ENCODE data around the gene NXT2. TPM values are rescaled to one million over a fixed set of nuclear protein-coding genes. Genes with fewer than 3 reads are reported as not detected.
A peak's percentile ranks its signal among the peaks of the same experiment; 100 is the strongest.

Gene NXT2
- 17.2 TPM for polyA plus RNA-seq (2012; ENCODE audit: missing spikeins)

DNA sequence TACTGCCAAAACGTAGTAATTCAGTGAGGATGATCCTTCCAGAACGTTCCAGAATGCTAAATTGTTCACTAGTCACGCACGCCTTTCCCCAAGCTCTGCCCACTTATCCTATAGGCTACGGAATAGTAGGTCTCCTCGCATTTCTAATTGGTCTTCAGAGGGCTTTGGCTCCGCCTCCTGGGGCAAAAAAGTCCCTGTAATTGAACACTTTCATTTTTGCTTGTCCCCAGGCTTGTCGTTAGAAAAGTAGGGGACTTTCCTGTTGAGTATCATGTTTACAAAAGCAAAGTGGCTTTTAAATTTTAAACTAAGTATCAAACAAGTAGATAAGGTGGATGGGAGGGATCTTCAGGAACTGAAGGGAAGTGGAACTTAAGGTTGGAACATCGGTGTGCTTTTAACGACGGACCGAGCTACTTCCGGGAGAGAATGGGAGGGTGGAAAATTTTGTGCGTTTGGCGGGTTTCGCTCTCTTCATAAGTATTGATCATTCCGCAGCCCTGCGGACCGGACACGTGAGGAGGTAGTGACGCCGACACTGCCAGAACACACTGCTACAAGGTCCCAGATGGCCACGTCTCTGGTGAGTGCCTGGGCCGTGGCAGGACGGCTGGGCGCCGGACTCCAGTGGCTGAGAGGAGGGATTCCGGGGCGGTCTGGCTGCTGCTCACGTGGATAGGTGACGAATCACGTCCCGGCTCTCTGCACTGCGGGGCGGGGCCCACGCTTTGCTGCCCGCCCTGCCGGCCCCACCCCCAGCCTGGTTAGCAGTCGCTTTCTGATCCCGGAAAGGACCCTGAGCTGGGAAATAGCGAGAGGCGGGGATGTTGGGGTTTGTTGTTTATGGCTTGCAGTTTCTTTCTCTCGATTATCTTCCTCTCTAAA is at the start of gene NXT2:
Gene NXT2 (plus strand): TSS at position 406 of the 885 bp plus-strand sequence. CDS start 163 bp downstream, at position 569.
- FAIRE-seq (peak; percentile 94), DNase-seq (ENCODE audit: insufficient read length) (peak; percentile 57)
- TF ChIP-seq POLR2AphosphoS5 (IDR thresholded peaks at IDR 0.05; ENCODE audit: low read depth, low read length) (peak; percentile 85), TAF1 (IDR thresholded peaks at IDR 0.05; ENCODE audit: borderline replicate concordance, low read depth, low read length) (0 out of 2 replicates have a peak, but pooled peaks have one; percentile 13), POLR2A (IDR thresholded peaks at IDR 0.05; ENCODE audit: low read depth, low read length) (peak; percentile 88)

- TF ChIP-seq TAF1 (IDR thresholded peaks at IDR 0.05; ENCODE audit: borderline replicate concordance, low read depth, low read length) (no peak), POLR2A (IDR thresholded peaks at IDR 0.05; ENCODE audit: low read depth, low read length) (no peak), POLR2AphosphoS5 (IDR thresholded peaks at IDR 0.05; ENCODE audit: low read depth, low read length) (no peak)
- DNase-seq (ENCODE audit: insufficient read length), result no peak
- no peak for FAIRE-seq
Observed at GRCh38 chrX:109487640-109488039, 49.0 kb upstream of the NXT2 start.

DNA sequence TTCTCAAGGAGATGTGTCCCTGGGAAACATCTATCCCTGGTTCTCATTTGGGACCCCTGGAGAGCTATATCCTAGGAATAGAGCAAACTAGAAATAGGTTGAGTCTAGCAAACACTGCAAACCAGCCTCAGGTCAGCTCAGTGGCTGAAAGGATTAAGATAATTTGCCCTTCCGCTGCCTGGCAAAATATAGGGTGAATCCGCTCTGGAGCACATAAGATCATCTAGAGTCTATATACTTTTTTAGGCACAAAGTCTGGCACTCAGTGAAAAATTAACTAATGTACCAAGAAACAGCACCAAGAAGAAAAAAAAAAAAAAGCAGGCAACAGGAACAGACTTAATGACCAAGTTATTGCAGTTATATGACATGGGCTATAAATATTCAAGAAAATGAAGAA is 47.5 kb upstream of the NXT2 start:
- TF ChIP-seq POLR2A (IDR thresholded peaks at IDR 0.05; ENCODE audit: low read depth, low read length) (no peak), POLR2AphosphoS5 (IDR thresholded peaks at IDR 0.05; ENCODE audit: low read depth, low read length) (no peak), TAF1 (IDR thresholded peaks at IDR 0.05; ENCODE audit: borderline replicate concordance, low read depth, low read length) (no peak)
- DNase-seq (ENCODE audit: insufficient read length) (no peak), FAIRE-seq (no peak)

DNA sequence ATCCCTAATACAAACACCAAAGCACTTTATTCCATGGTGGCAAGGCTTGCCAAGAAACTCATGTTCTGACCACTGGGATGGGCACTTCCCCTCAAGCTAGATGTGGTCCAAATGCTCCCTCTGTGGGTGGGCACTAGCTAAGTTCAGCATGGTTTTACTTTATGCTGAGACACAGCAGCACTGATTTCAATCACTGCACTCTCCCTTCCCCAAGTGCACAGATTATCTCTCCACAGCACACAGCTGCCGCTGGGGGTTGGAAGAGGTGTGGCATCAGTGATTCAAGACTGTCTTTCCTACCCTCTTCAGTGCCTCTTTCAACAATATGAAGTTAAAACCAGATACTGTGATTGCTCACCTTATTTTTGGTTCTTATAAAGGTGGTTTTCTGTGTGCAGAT is 38.2 kb upstream of the NXT2 start:
- DNase-seq (ENCODE audit: insufficient read length) (no peak), FAIRE-seq (no peak)
- TF ChIP-seq POLR2A (IDR thresholded peaks at IDR 0.05; ENCODE audit: low read depth, low read length), result no peak
- no peak for TF ChIP-seq TAF1 (IDR thresholded peaks at IDR 0.05; ENCODE audit: borderline replicate concordance, low read depth, low read length)
- TF ChIP-seq POLR2AphosphoS5 (IDR thresholded peaks at IDR 0.05; ENCODE audit: low read depth, low read length), result no peak

DNA sequence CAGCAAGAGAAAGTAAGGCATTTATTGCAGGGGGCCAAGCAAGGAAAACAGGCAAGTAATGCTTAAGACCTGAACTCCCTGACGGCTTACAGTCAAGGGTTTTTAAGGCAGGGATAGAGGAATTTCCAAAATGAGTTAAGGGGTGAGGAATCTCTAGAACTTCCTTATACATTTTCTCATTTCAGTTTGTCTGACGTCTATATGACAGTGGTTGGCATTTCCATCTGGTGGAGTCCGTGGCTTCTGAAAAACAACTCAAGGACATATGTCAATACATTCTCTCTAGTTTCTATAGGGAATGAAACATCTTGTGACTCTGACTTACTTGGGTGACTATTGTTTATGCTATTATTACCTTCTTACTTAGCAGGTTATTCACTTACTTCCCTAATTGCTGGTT is 35.5 kb upstream of the NXT2 start:
- FAIRE-seq (no peak), DNase-seq (ENCODE audit: insufficient read length) (no peak)
- TF ChIP-seq POLR2A (IDR thresholded peaks at IDR 0.05; ENCODE audit: low read depth, low read length), result no peak
- no peak for TF ChIP-seq TAF1 (IDR thresholded peaks at IDR 0.05; ENCODE audit: borderline replicate concordance, low read depth, low read length)
- no peak for TF ChIP-seq POLR2AphosphoS5 (IDR thresholded peaks at IDR 0.05; ENCODE audit: low read depth, low read length)

DNA sequence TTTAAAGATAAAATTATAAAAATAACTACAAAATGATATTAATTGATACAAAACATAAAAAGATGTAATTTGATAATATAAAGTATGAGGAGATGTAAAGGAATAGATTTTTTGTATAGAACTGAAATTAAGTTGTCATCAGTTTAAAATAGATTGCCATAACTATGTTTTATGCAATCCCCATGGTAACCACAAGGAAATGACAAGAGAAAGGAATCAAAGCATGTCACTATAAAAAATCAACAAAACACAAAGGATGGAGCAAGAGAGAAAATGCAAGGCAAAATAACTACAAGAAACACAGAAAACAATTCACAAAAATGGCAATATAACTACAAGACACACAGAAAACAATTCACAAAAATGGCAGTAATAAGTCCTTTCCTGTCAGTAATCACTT is 27.7 kb upstream of the NXT2 start:
- TF ChIP-seq TAF1 (IDR thresholded peaks at IDR 0.05; ENCODE audit: borderline replicate concordance, low read depth, low read length), result no peak
- no peak for TF ChIP-seq POLR2A (IDR thresholded peaks at IDR 0.05; ENCODE audit: low read depth, low read length)
- TF ChIP-seq POLR2AphosphoS5 (IDR thresholded peaks at IDR 0.05; ENCODE audit: low read depth, low read length), result no peak
- FAIRE-seq, result no peak
- DNase-seq (ENCODE audit: insufficient read length), result no peak

DNA sequence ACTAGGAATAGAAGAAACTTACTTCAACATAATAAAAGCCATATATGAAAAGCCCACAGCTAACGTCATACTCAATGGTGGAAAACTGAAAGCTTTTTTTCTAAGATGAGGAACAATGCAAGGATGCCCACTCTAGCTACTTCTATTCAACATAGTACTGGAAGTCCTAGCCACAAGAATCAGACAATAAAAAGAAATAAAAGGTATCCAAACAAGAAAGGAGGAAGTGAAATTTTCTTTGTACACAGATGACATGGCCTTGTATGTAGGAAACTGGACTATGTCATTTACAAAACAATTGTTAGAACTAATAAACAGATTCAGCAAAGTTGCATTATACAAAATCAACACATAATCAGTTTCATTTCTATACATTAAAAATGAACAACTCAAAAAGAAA is 25.5 kb upstream of the NXT2 start:
- DNase-seq (ENCODE audit: insufficient read length) (no peak), FAIRE-seq (no peak)
- TF ChIP-seq POLR2AphosphoS5 (IDR thresholded peaks at IDR 0.05; ENCODE audit: low read depth, low read length) (no peak), TAF1 (IDR thresholded peaks at IDR 0.05; ENCODE audit: borderline replicate concordance, low read depth, low read length) (no peak), POLR2A (IDR thresholded peaks at IDR 0.05; ENCODE audit: low read depth, low read length) (no peak)

GRCh38 chrX:109519001-109519400 is 17.6 kb upstream of the NXT2 start:
- no peak for TF ChIP-seq POLR2AphosphoS5 (IDR thresholded peaks at IDR 0.05; ENCODE audit: low read depth, low read length)
- no peak for TF ChIP-seq TAF1 (IDR thresholded peaks at IDR 0.05; ENCODE audit: borderline replicate concordance, low read depth, low read length)
- no peak for TF ChIP-seq POLR2A (IDR thresholded peaks at IDR 0.05; ENCODE audit: low read depth, low read length)
- FAIRE-seq (no peak), DNase-seq (ENCODE audit: insufficient read length) (no peak)

DNA sequence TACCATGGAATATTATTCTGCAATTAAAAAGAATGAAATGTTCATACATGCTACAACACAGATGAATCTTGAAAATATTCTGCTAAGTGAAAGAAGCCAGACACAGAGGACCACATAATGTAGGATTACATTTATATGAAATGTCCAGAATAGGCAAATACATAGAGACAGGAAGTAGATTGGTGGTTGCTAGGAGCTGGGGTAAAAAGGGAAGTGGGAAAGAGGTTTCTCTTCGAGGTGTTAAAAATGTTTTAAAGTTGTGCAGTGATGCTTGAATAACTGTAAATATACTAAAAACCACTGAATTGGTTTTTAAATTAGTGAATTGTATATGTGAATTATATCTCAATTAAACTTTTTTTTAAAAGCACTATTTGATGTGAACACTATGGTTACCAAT is 3.6 kb upstream of the NXT2 start:
- no peak for FAIRE-seq
- TF ChIP-seq TAF1 (IDR thresholded peaks at IDR 0.05; ENCODE audit: borderline replicate concordance, low read depth, low read length) (no peak), POLR2AphosphoS5 (IDR thresholded peaks at IDR 0.05; ENCODE audit: low read depth, low read length) (no peak), POLR2A (IDR thresholded peaks at IDR 0.05; ENCODE audit: low read depth, low read length) (no peak)
- DNase-seq (ENCODE audit: insufficient read length), result no peak

DNA sequence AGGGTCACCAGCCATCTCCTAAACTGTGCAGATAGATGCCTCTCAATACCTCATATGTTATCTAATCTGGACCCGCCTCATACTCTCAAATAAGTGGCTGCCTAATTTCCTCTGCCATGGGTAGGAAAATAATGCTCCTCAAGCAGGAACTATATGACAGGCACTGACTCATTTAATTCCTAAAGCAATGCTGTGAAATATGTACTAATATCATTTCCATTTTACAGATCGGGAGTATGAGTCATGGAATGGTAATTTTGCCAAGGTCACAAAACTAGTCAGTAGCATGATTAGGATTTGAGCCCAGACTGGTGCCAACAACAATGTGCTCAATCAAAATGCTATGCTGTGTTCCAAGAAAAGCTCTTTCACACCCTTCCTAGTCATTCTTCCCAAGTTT is 3.0 kb upstream of the NXT2 start:
- DNase-seq (ENCODE audit: insufficient read length) (no peak), FAIRE-seq (no peak)
- TF ChIP-seq POLR2A (IDR thresholded peaks at IDR 0.05; ENCODE audit: low read depth, low read length), result no peak
- no peak for TF ChIP-seq TAF1 (IDR thresholded peaks at IDR 0.05; ENCODE audit: borderline replicate concordance, low read depth, low read length)
- TF ChIP-seq POLR2AphosphoS5 (IDR thresholded peaks at IDR 0.05; ENCODE audit: low read depth, low read length), result no peak

DNA sequence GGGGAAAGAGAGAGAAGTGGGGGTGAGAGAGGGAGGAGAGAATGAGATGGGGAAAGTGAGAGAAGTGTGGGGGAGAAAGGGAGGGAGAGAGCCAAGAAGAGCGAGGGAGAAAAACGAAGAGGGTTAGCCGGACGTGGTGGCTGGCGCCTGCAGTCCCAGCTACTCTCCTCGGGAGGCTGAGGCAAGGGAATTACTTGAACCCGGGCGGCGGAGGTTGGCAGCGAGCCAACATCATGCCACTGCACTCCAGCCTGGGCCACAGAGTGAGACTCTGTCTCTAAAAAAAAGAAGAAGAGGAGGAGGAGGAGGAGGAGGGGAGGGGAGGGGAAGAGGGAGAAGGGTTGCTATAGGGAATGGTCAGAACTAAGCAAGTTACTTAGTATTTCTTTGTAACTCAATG is 1.7 kb upstream of the NXT2 start:
- DNase-seq (ENCODE audit: insufficient read length), result no peak
- TF ChIP-seq TAF1 (IDR thresholded peaks at IDR 0.05; ENCODE audit: borderline replicate concordance, low read depth, low read length) (no peak), POLR2A (IDR thresholded peaks at IDR 0.05; ENCODE audit: low read depth, low read length) (no peak), POLR2AphosphoS5 (IDR thresholded peaks at IDR 0.05; ENCODE audit: low read depth, low read length) (no peak)
- FAIRE-seq, result no peak

DNA sequence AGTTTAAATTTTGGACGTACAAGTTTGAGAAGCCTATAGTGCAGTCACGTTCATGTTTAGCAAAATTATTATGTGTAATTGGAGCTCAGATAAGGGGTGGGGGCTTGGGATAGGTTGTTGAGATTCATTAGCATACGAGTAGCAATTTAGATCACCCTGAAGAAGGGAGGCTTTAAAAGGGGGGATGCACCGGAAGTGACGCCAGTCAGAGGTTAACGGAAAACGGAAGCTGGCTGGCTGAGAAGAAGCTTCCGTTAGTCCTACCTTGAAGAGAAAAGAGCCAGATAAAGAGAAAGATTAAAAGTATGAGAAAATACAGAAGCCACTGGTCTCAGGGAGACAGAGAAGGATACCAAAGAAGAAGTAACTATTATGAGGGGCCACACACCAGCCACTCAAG is 1.1 kb upstream of the NXT2 start:
- TF ChIP-seq POLR2A (IDR thresholded peaks at IDR 0.05; ENCODE audit: low read depth, low read length) (no peak), TAF1 (IDR thresholded peaks at IDR 0.05; ENCODE audit: borderline replicate concordance, low read depth, low read length) (no peak), POLR2AphosphoS5 (IDR thresholded peaks at IDR 0.05; ENCODE audit: low read depth, low read length) (no peak)
- DNase-seq (ENCODE audit: insufficient read length) (no peak), FAIRE-seq (no peak)

Data from GM12892 (cell line).